Activated B cell treated with CpG ODN at 0.5 μM for 24 hours (primary cell): ENCODE measurements around the gene TUBA1B. TPM values are rescaled to one million over a fixed set of nuclear protein-coding genes. Genes with fewer than 3 reads are reported as not detected.
"Not testable (repeated sequence)": the region's sequence is repeated elsewhere in the genome, so short reads cannot be mapped to it uniquely, and the experiment has no call there.

Experiments
- ATAC-seq: fragments of 200-7000 bp; cut with Tn5 transposase; one replicate; pipeline ENCODE4 v1.10.0; 2021; ENCODE audit warnings: low read depth, mild to moderate bottlenecking, moderate library complexity
- CTCF ChIA-PET: fragments of 350-600 bp; sonication (Branson Sonifier 250); formaldehyde crosslinking; loops from one replicate; lab custom pipeline; 2021; ENCODE audit warnings: antibody characterized with exemption; lab: Charles Lee
- POLR2A ChIA-PET: fragments of 350-600 bp; sonication (Branson Sonifier 250); formaldehyde crosslinking; loops from one replicate; lab custom pipeline; 2021; ENCODE audit warnings: antibody characterized with exemption; lab: Charles Lee
- DNase-seq: peaks from one replicate; pipeline ENCODE4 v3.0.0; 2022
- H3K27ac Mint-ChIP-seq: one replicate; pipeline ENCODE4 v1.8.0; 2020; ENCODE audit warnings: mixed read lengths
- H3K27me3 Mint-ChIP-seq: one replicate; pipeline ENCODE4 v1.8.0; 2021; ENCODE audit warnings: mixed read lengths
- H3K36me3 Mint-ChIP-seq: one replicate; pipeline ENCODE4 v1.8.0; 2021; ENCODE audit warnings: low read depth, mixed read lengths
- H3K4me1 Mint-ChIP-seq: one replicate; pipeline ENCODE4 v1.8.0; 2021; ENCODE audit warnings: mixed read lengths
- H3K4me3 Mint-ChIP-seq: one replicate; pipeline ENCODE4 v1.8.0; 2020; ENCODE audit warnings: mild to moderate bottlenecking, mixed read lengths
- H3K9me3 Mint-ChIP-seq: one replicate; pipeline ENCODE4 v1.8.0; 2020; ENCODE audit warnings: mixed read lengths
- intact Hi-C: fragments of 100-400 bp; cut with micrococcal nuclease; formaldehyde crosslinking; loops from one replicate; pipeline ENCODE4 v1.15.1; 2024
- total RNA-seq: library from RNA; stranded (reverse); gene quantifications from 2 replicates; pipeline ENCODE4 v1.2.3, GENCODE V29; 2022
- TF ChIP-seq, protein P1 (sequence below): fragments of 200-600 bp; IDR thresholded peaks from one replicate; pipeline ENCODE4 v1.8.0; 2022; ENCODE audit warnings: antibody characterized with exemption, mild to moderate bottlenecking

Gene TUBA1B
- total RNA-seq, 1 donor from 2014 or later = 916 TPM

DNA sequence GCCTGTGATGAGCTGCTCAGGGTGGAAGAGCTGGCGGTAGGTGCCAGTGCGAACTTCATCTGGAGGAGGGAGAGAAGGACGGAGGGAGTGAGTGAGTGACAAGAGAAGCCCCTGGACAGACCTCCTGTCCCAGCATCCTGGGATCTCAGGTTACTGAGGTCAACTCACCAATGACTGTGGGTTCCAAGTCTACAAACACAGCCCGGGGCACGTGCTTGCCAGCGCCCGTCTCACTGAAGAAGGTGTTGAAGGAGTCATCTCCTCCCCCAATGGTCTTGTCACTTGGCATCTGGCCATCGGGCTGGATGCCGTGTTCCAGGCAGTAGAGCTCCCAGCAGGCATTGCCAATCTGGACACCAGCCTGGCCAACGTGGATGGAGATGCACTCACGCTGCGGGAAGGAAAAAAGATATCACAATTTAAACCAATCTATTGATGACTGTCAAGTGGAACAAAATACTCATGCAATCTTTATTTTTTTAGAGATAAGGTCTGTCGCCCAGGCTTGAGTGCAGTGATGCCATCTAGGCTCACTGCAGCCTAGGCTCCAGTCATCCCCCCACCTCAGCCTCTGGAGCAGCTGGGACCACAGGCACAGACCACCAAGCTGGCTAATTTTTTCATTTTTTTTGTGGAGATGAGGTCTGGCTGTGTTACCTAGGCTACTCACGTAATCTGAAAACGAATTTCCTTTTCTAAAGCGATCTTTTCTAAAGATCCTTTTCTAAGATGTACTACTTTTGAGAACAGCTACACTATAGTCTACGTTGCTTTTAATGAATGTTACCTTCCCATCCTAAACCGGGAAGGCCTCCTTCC is 1.7 kb downstream of the TUBA1B start:
- H3K4me3 Mint-ChIP-seq = peak overlapping the region; percentile 96
- intact Hi-C loops = loop anchor here (1.0 to 5.0 kb wide), 9 partner anchors 19 to 277 kb away; partner anchors contain the start of genes DDX23, KMT2D, LMBR1L and TUBA1A
- H3K9me3 Mint-ChIP-seq = no peaks in the 10 kb centered on the region
- ChIA-PET POLR2A (interaction anchor here (0.7 to 6.8 kb wide), 25 partner anchors 10 to 612 kb away, joined by 3 to 190 read pairs (median 11); partner anchors contain the start of genes DDN, DHH, LMBR1L and RHEBL1), CTCF (interaction anchor here (1.6 to 4.2 kb wide), 6 partner anchors 19 to 105 kb away, joined by 5 to 31 read pairs (median 20); partner anchors contain the start of genes LMBR1L, RHEBL1 and TUBA1A)
- H3K27me3 Mint-ChIP-seq = no peaks in the 10 kb centered on the region
- TF ChIP-seq, protein P1, sequence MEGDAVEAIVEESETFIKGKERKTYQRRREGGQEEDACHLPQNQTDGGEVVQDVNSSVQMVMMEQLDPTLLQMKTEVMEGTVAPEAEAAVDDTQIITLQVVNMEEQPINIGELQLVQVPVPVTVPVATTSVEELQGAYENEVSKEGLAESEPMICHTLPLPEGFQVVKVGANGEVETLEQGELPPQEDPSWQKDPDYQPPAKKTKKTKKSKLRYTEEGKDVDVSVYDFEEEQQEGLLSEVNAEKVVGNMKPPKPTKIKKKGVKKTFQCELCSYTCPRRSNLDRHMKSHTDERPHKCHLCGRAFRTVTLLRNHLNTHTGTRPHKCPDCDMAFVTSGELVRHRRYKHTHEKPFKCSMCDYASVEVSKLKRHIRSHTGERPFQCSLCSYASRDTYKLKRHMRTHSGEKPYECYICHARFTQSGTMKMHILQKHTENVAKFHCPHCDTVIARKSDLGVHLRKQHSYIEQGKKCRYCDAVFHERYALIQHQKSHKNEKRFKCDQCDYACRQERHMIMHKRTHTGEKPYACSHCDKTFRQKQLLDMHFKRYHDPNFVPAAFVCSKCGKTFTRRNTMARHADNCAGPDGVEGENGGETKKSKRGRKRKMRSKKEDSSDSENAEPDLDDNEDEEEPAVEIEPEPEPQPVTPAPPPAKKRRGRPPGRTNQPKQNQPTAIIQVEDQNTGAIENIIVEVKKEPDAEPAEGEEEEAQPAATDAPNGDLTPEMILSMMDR = no peak
- H3K36me3 Mint-ChIP-seq = peaks cover 43% of the 10 kb centered on the region
- H3K27ac Mint-ChIP-seq = peak overlapping the region; percentile 98
- no peak for ATAC-seq
- peaks cover 53% of the 10 kb centered on the region for H3K4me1 Mint-ChIP-seq
- DNase-seq = no peak

DNA sequence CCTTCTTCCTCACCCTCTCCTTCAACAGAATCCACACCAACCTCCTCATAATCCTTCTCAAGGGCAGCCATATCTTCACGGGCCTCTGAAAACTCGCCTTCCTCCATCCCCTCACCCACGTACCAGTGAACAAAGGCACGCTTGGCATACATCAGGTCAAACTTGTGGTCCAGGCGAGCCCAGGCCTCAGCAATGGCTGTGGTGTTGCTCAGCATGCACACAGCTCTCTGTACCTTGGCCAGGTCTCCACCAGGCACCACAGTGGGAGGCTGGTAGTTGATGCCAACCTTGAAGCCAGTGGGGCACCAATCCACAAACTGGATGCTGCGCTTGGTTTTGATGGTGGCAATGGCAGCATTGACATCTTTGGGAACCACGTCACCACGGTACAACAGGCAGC is 3.2 kb downstream of the TUBA1B start:
- Mint-ChIP-seq H3K36me3 (peaks cover 43% of the 10 kb centered on the region), H3K4me1 (peaks cover 43% of the 10 kb centered on the region)
- POLR2A ChIA-PET = interaction anchor here (0.6 to 6.8 kb wide), 2 partner anchors 61 to 110 kb away, joined by 4 to 190 read pairs; partner anchors contain the start of gene TUBA1A
- H3K27me3 Mint-ChIP-seq, DNase-seq, H3K4me3 Mint-ChIP-seq, H3K27ac Mint-ChIP-seq, ATAC-seq, intact Hi-C loops, H3K9me3 Mint-ChIP-seq: not testable (repeated sequence)
- CTCF ChIA-PET = interaction anchor here (0.9 to 1.3 kb wide), 3 partner anchors 10 to 65 kb away, joined by 3 to 4 read pairs (median 3); partner anchors contain the start of gene TUBA1A

DNA sequence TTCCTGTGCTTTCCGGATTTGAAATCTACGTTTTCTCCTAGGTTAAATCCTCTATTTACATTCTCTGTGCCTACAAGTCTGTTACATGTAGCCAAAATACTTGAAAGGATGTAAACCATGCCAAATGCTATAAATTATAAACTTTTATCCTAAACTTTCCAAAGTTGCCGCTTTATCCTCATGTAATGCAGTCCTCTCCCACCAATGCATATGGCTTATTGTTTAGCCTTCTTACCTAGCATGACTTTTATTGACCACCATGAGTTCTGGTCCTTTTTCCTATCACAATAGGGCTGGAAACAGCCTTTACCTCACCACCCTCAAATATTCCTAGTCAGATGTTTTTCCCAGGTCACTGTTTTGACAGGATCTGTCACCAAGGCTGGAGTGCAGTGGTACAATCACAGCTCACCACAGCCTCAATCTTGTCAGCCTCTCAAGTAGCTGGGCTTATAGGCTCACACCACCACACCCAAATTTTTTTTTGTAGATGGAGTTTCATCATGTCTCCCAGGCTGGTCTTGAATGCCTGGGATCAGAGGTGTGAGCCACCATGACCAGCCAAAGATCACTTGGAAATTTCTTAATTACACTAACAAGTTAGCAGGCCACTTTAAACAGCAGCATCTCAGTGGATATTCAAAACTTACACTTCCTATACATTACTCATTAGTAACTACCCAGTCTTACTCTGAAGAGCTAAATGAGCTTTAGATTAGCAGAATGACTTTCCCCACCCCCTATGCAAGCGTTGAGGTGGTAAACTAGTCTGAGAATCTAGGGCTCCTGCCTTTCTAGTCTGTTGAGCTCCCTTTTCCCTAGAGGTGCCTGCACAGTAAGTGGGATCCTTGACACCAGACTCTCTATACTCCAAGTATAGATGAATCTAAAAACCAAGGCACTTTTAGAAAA is 4.1 kb downstream of the TUBA1B start:
- H3K27me3 Mint-ChIP-seq = no peaks in the 10 kb centered on the region
- TF ChIP-seq, protein P1 = no peak
- POLR2A ChIA-PET = interaction anchor here (6.8 kb wide), 1 partner anchor 62 kb away, joined by 190 read pairs; the partner anchor contains the start of gene TUBA1A

DNA sequence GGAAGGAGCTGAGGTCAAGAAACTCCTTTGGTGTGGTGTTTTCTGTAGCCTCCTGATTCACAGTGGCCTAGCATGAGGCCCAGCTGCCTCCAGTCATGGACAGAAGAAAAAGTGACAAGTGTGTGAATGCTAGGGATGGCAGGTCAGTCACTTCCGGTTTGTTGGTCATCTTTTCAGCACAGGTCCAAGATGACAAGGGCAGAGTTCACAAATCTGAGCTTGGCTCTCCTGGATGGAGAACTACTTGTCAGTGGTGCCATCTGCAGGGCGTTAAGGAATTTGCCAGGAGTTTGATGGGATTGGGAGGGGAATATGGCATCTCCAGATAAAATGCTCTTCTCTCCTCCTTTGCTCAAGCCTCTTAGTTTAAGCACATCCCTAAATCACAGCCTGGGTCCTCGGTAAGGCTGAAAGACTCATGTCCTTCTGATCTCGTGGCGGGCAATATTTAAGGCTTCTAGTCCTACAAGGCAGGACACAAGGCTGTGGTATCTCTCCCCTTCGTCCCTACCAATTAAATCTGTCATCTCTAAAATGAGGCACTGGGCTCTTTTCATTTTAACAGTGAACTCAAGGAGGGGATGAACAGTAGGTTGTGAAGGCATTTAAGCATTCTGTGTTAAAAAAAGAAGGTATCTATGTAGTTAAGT is 10.0 kb downstream of the TUBA1B start:
- ATAC-seq (no peak), DNase-seq (no peak)
- Mint-ChIP-seq H3K4me1 (no peaks in the 10 kb centered on the region), H3K9me3 (no peaks in the 10 kb centered on the region), H3K36me3 (no peaks in the 10 kb centered on the region), H3K27ac (no peak overlapping the region), H3K27me3 (no peaks in the 10 kb centered on the region), H3K4me3 (no peak overlapping the region)
- intact Hi-C loops = no loop called here
- TF ChIP-seq, protein P1 = no peak
- ChIA-PET POLR2A (interaction anchor here (2.1 kb wide), 1 partner anchor 10 kb away, joined by 9 read pairs; the partner anchor contains the start of gene TUBA1B), CTCF (interaction anchor here (2.0 kb wide), 1 partner anchor 34 kb away, joined by 9 read pairs; no protein-coding TSS in a partner anchor)

More for the DNA sequence above, 4.1 kb downstream of the TUBA1B start:
- no peaks in the 10 kb centered on the region for H3K9me3 Mint-ChIP-seq
- peaks cover 43% of the 10 kb centered on the region for H3K36me3 Mint-ChIP-seq
- CTCF ChIA-PET = interaction anchor here (0.9 to 1.3 kb wide), 3 partner anchors 9 to 64 kb away, joined by 3 to 4 read pairs (median 3); partner anchors contain the start of gene TUBA1A
- intact Hi-C loops = no loop called here
- peak overlapping the region; percentile 33 for H3K27ac Mint-ChIP-seq
- H3K4me1 Mint-ChIP-seq = peaks cover 35% of the 10 kb centered on the region
- H3K4me3 Mint-ChIP-seq = no peak overlapping the region
- no peak for DNase-seq
- ATAC-seq = no peak
